Naive thymus-derived CD4-positive, alpha-beta T cell (primary cell): ENCODE data around the gene ARMC7. TPM values are rescaled to one million over a fixed set of nuclear protein-coding genes. Genes with fewer than 3 reads are reported as not detected.
"Not testable (repeated sequence)": the region's sequence is repeated elsewhere in the genome, so short reads cannot be mapped to it uniquely, and the experiment has no call there.

Experiments
- ATAC-seq: fragments of 150-1000 bp; cut with Tn5 transposase; 2 replicates; pipeline ENCODE4 v1.10.0; 2021; ENCODE audit warnings: mild to moderate bottlenecking, moderate library complexity
- CTCF ChIA-PET: fragments of 350-600 bp; sonication (Branson Sonifier 250); formaldehyde crosslinking; loops from one replicate; lab custom pipeline; 2021; ENCODE audit warnings: antibody characterized with exemption; lab: Charles Lee
- POLR2A ChIA-PET: fragments of 350-600 bp; sonication (Branson Sonifier 250); formaldehyde crosslinking; loops from one replicate; lab custom pipeline; 2021; ENCODE audit warnings: antibody characterized with exemption, inconsistent platforms; lab: Charles Lee
- DNase-seq, 9 donors: peaks; one replicate each; pipeline versions ENCODE4 v3.0.0 to v3.0.0-alpha.2; 2020 to 2022; ENCODE audit warnings: mixed read lengths in 1 of 9
- H3K27ac ChIP-seq: one replicate; pipeline ENCODE4 v1.7.0; 2013; ENCODE audit warnings: mild to moderate bottlenecking, low read depth, low read length, moderate library complexity
- H3K27me3 ChIP-seq, 2 donors: one replicate each; pipeline ENCODE4 v1.7.0; 2013; ENCODE audit warnings: low read length in 2 of 2, mild to moderate bottlenecking in 2 of 2, moderate library complexity in 2 of 2; ENCODE audit not compliant: control insufficient read depth in 2 of 2, insufficient read depth in 2 of 2
- H3K36me3 ChIP-seq, 3 experiments: 1 replicate in 2 of 3; 2 replicates in 1 of 3; pipeline ENCODE4 v1.7.0; 2013; ENCODE audit warnings: low read length in 3 of 3, mild to moderate bottlenecking in 3 of 3, moderate library complexity in 1 of 3; ENCODE audit not compliant: insufficient read depth in 3 of 3, control insufficient read depth in 2 of 3
- H3K4me1 ChIP-seq, 2 donors: one replicate each; pipeline ENCODE4 v1.7.0; 2013; ENCODE audit warnings: low read length in 2 of 2, mild to moderate bottlenecking in 2 of 2, moderate library complexity in 1 of 2; ENCODE audit not compliant: control insufficient read depth in 2 of 2, insufficient read depth in 2 of 2
- H3K4me3 ChIP-seq: 2 replicates; pipeline ENCODE4 v1.7.0; 2013; ENCODE audit warnings: mild to moderate bottlenecking, low read length
- H3K9me3 ChIP-seq, 3 experiments: 1 replicate in 2 of 3; 2 replicates in 1 of 3; pipeline ENCODE4 v1.7.0; 2013; ENCODE audit warnings: low read length in 3 of 3; ENCODE audit not compliant: control insufficient read depth in 2 of 3
- H3K27ac Mint-ChIP-seq, 9 donors: one replicate each; pipeline ENCODE4 v1.8.0; 2020 to 2022; ENCODE audit warnings: mixed read lengths in 9 of 9, mild to moderate bottlenecking in 8 of 9, moderate library complexity in 5 of 9, inconsistent platforms in 2 of 9
- H3K27me3 Mint-ChIP-seq, 5 donors: one replicate each; pipeline ENCODE4 v1.8.0; 2021 to 2022; ENCODE audit warnings: mixed read lengths in 5 of 5, mild to moderate bottlenecking in 1 of 5
- H3K36me3 Mint-ChIP-seq, 5 donors: one replicate each; pipeline ENCODE4 v1.8.0; 2020 to 2022; ENCODE audit warnings: mixed read lengths in 5 of 5, mild to moderate bottlenecking in 3 of 5, inconsistent platforms in 1 of 5
- H3K4me1 Mint-ChIP-seq, 7 donors: one replicate each; pipeline ENCODE4 v1.8.0; 2020 to 2022; ENCODE audit warnings: mixed read lengths in 7 of 7, mild to moderate bottlenecking in 3 of 7, inconsistent platforms in 1 of 7
- H3K4me3 Mint-ChIP-seq, 10 donors: one replicate each; pipeline ENCODE4 v1.8.0; 2020 to 2022; ENCODE audit warnings: mild to moderate bottlenecking in 10 of 10, mixed read lengths in 10 of 10, moderate library complexity in 6 of 10, inconsistent platforms in 2 of 10
- H3K9me3 Mint-ChIP-seq, 11 donors: one replicate each; pipeline ENCODE4 v1.8.0; 2020 to 2022; ENCODE audit warnings: mixed read lengths in 11 of 11, mild to moderate bottlenecking in 4 of 11, inconsistent platforms in 1 of 11, moderate library complexity in 1 of 11
- intact Hi-C, 2 donors: fragments of 100-400 bp; cut with micrococcal nuclease; formaldehyde crosslinking; loops; one replicate each; pipeline ENCODE4 v1.15.1; 2023
- polyA plus RNA-seq, 2 donors: library from polyadenylated mRNA; unstranded; fragments of 300-500 nt; fragmentation: Illumina TruSeq; gene quantifications; one replicate each; pipeline ENCODE4 v1.2.3, GENCODE V29; 2021
- total RNA-seq, 6 experiments: library from RNA in 5 of 6; stranded (reverse) in 5 of 6; gene quantifications; 1 replicate in 5 of 6; 2 replicates in 1 of 6; pipeline ENCODE4 v1.2.3 and lab custom pipeline; 2021 to 2026

Gene ARMC7
- total and polyA plus RNA-seq, 7 experiments from 2014 or later: 1.8 to 18.9 (median 10.5) TPM

DNA sequence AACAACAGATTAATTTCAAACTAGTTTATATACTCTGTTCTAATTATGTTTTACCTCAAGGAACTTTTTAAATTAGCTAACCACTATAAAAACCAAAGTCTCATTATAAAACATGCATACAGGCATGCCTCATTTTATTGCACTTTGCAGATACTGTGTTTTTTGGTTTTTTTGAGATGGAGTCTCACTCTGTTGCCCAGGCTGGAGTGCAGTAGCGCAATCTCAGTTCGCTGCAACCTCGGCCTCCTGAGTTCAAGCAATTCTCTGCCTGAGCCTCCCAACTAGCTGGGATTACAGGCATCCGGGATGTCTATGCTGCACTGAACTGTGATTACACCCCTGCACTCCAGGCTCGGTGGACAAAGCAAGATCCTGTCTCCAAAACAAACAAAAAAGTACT lies 53.3 kb downstream of the ARMC7 start:
- Histone ChIP-seq H3K27me3 (no peaks in the 10 kb centered on the region), H3K4me1 (no peaks in the 10 kb centered on the region), H3K4me3 (no peak overlapping the region), H3K9me3 (no peaks in the 10 kb centered on the region), H3K36me3 (peaks cover 0 to 21% (median 0%) of the 10 kb centered on the region in 3 experiments), H3K27ac (no peak overlapping the region)
- ATAC-seq (no peak), DNase-seq (no peak)
- Mint-ChIP-seq H3K36me3 (peaks cover 0 to 8% (median 0%) of the 10 kb centered on the region in 5 donors), H3K27me3 (no peaks in the 10 kb centered on the region), H3K4me3 (no peak overlapping the region), H3K27ac (no peak overlapping the region), H3K4me1 (no peaks in the 10 kb centered on the region), H3K9me3 (no peaks in the 10 kb centered on the region)
- ChIA-PET CTCF (interaction anchor here (0.6 to 1.1 kb wide), 4 partner anchors 31 to 92 kb away, joined by 3 read pairs; partner anchors contain the start of gene NT5C), POLR2A (interaction anchor here (0.7 to 1.4 kb wide), 2 partner anchors 8 to 9 kb away, joined by 5 to 6 read pairs; partner anchors contain the start of gene JPT1)
- intact Hi-C loops: no loop called here

DNA sequence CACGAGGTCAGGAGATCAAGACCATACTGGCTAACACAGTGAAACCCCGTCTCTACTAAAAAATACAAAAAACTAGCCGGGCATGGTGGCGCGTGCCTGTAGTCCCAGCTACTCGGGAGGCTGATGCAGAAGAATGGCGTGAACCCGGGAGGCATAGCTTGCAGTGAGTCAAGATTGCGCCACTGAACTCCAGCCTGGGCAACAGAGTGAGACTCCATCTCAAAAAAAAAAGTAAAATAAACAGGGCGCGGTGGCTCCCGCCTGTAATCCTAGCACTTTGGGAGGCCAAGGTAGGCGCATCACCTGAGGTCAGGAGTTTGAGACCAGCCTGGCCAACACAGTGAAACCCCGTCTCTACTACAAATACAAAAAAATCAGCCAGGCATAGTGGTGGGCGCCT lies 54.8 kb downstream of the ARMC7 start:
- H3K4me3 ChIP-seq, H3K27ac ChIP-seq, H3K9me3 ChIP-seq, H3K27me3 Mint-ChIP-seq, H3K4me1 Mint-ChIP-seq, H3K4me3 Mint-ChIP-seq, ATAC-seq, CTCF ChIA-PET, DNase-seq, H3K4me1 ChIP-seq, H3K27me3 ChIP-seq, H3K9me3 Mint-ChIP-seq: not testable (repeated sequence)
- peak overlapping the region in 3 of 9 donors; percentile 10 to 40 (median 25) for H3K27ac Mint-ChIP-seq
- intact Hi-C loops: loop anchor here in 1 of 2 donors (1.0 kb wide), 1 partner anchor 10 kb away; the partner anchor contains the start of gene JPT1
- peaks cover 0 to 29% (median 0%) of the 10 kb centered on the region in 3 experiments for H3K36me3 ChIP-seq
- POLR2A ChIA-PET: interaction anchor here (1.0 kb wide), 1 partner anchor 11 kb away, joined by 3 read pairs; no protein-coding TSS in a partner anchor
- H3K36me3 Mint-ChIP-seq: peaks cover 0 to 11% (median 0%) of the 10 kb centered on the region in 5 donors

DNA sequence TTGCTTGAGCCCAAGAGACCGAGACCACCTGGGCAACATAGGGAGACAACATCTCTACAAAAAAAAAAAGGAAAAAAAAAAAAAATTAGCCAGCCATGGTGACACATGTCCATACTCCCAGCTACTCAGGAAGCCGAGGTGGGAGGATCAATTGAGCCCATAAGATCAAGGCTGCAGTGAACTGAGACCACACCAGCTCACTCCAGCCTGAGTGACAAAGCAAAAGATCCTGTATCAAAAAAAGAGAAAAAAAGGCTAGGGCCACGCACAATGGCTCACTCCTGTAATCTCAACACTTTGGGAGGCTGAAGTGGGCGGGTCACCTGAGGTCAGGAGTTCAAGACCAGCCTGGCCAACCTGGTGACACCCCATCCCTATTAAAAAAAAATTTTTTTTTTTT lies 59.2 kb downstream of the ARMC7 start:
- intact Hi-C loops: no loop called here
- Mint-ChIP-seq H3K27me3 (no peaks in the 10 kb centered on the region), H3K27ac (peak overlapping the region in 1 of 9 donors; percentile 54), H3K9me3 (no peaks in the 10 kb centered on the region), H3K4me3 (no peak overlapping the region), H3K4me1 (peaks cover 0 to 18% (median 15%) of the 10 kb centered on the region in 7 donors), H3K36me3 (peaks cover 4 to 23% (median 11%) of the 10 kb centered on the region in 5 donors)
- Histone ChIP-seq H3K4me3 (no peak overlapping the region), H3K36me3 (peaks cover 0 to 42% (median 6%) of the 10 kb centered on the region in 3 experiments), H3K4me1 (peaks cover 0 to 3% of the 10 kb centered on the region in 2 donors), H3K27me3 (no peaks in the 10 kb centered on the region), H3K9me3 (no peaks in the 10 kb centered on the region), H3K27ac (no peak overlapping the region)
- DNase-seq (no peak), ATAC-seq (no peak)
- ChIA-PET POLR2A (interaction anchor here (0.6 to 2.1 kb wide), 9 partner anchors 8 to 119 kb away, joined by 3 to 9 read pairs (median 3); partner anchors contain the start of gene SUMO2), CTCF (interaction anchor here (0.6 to 10.3 kb wide), 4 partner anchors 31 to 573 kb away, joined by 3 to 102 read pairs (median 4); no protein-coding TSS in a partner anchor)

DNA sequence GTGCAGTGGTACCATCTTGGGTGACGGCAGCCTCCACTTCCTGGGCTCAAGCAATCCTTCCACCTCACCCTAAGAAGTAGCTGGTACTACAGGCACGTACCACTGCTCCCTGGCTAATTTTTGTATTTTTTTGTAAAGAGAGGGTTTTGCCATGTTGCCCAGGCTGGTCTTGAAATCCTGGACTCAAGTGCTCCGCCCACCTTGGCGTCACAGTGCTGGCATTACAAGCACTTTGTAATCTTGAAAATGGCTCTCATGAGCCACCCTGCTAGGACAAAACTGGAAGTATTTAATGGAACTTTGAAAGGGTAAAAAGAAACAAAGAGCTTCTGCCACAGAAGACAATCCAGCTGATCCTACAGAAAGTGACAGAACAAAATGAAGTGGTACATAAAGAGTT lies 63.8 kb downstream of the ARMC7 start:
- CTCF ChIA-PET: interaction anchor here (0.6 to 10.3 kb wide), 7 partner anchors 28 to 214 kb away, joined by 3 to 102 read pairs (median 3); no protein-coding TSS in a partner anchor
- H3K36me3 ChIP-seq: peaks cover 6 to 61% (median 7%) of the 10 kb centered on the region in 3 experiments
- H3K36me3 Mint-ChIP-seq: peaks cover 4 to 21% (median 16%) of the 10 kb centered on the region in 5 donors

DNA sequence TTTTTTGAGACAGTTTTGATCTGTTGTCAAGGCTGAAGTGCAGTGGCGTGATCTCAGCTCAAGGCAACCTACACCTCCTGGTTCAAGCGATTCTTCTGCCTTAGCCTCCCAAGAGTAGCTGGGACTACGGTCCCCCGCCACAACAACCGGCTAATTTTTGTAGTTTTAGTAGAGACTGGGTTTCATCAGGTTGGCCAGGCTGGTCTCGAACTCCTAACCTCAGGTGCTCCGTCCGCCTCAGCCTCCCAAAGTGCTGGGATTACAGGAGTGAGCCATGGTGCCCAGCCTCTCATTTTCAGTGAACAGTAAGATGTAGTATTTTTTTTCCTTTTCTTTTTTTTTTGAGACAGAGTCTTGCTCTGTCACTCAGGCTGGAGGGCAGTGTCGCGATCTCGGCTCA lies 65.2 kb downstream of the ARMC7 start:
- Mint-ChIP-seq H3K4me3 (no peak overlapping the region), H3K9me3 (no peaks in the 10 kb centered on the region), H3K27ac (peak overlapping the region in 1 of 9 donors; percentile 61), H3K36me3 (peaks cover 4 to 21% (median 18%) of the 10 kb centered on the region in 5 donors), H3K27me3 (no peaks in the 10 kb centered on the region), H3K4me1 (peaks cover 0 to 39% (median 32%) of the 10 kb centered on the region in 7 donors)
- Histone ChIP-seq H3K27ac (no peak overlapping the region), H3K4me3 (no peak overlapping the region), H3K9me3 (no peaks in the 10 kb centered on the region), H3K27me3 (no peaks in the 10 kb centered on the region), H3K36me3 (peaks cover 6 to 70% (median 7%) of the 10 kb centered on the region in 3 experiments), H3K4me1 (peaks cover 3 to 8% of the 10 kb centered on the region in 2 donors)
- POLR2A ChIA-PET: interaction anchor here (0.6 to 2.9 kb wide), 3 partner anchors 61 to 141 kb away, joined by 3 to 10 read pairs (median 3); no protein-coding TSS in a partner anchor
- ATAC-seq (no peak), DNase-seq (no peak)
- intact Hi-C loops: loop anchor here in 1 of 2 donors (5.0 kb wide), 1 partner anchor 43 kb away; the partner anchor contains the start of gene NT5C
- CTCF ChIA-PET: interaction anchor here (10.3 kb wide), 1 partner anchor 60 kb away, joined by 102 read pairs; no protein-coding TSS in a partner anchor

More for the DNA sequence above, 63.8 kb downstream of the ARMC7 start:
- peak overlapping the region in 3 of 9 donors; percentile 16 to 51 (median 31) for H3K27ac Mint-ChIP-seq
- no peak overlapping the region for H3K4me3 Mint-ChIP-seq
- no peaks in the 10 kb centered on the region for H3K9me3 Mint-ChIP-seq
- H3K27ac ChIP-seq: no peak overlapping the region
- no peaks in the 10 kb centered on the region for H3K9me3 ChIP-seq
- intact Hi-C loops: loop anchor here in 1 of 2 donors (5.0 kb wide), 1 partner anchor 41 kb away; the partner anchor contains the start of gene NT5C
- DNase-seq: no peak
- H3K27me3 ChIP-seq: no peaks in the 10 kb centered on the region
- H3K4me1 ChIP-seq: peaks cover 0 to 3% of the 10 kb centered on the region in 2 donors
- H3K27me3 Mint-ChIP-seq: no peaks in the 10 kb centered on the region
- no peak overlapping the region for H3K4me3 ChIP-seq
- no peak for ATAC-seq
- peaks cover 0 to 24% (median 23%) of the 10 kb centered on the region in 7 donors for H3K4me1 Mint-ChIP-seq
- POLR2A ChIA-PET: interaction anchor here (0.6 to 1.3 kb wide), 7 partner anchors 9 to 113 kb away, joined by 3 to 5 read pairs (median 3); partner anchors contain the start of genes JPT1, NT5C and SUMO2

DNA sequence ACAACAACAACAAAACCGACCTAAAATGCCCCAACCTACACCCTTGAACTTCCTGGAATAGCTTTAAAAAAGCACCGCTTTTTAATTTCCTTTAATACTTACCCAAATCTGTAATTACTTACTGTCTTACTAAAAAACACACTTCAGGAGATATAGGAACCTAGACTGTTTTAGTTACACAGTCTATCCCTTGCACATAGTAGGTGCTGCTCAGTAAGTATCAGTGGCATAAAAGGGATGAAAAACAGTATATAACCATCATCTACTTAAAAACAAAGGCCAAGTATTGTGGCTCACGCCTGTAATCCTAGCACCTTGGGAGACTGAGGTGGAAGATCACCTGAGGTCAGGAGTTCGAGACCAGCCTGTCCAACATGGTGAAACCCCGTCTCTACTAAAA lies 66.9 kb downstream of the ARMC7 start:
- Histone ChIP-seq H3K9me3 (no peaks in the 10 kb centered on the region), H3K4me1 (peaks cover 13 to 17% of the 10 kb centered on the region in 2 donors), H3K4me3 (no peak overlapping the region), H3K27me3 (no peaks in the 10 kb centered on the region), H3K36me3 (peaks cover 6 to 71% (median 7%) of the 10 kb centered on the region in 3 experiments), H3K27ac (no peak overlapping the region)
- no peaks in the 10 kb centered on the region for H3K9me3 Mint-ChIP-seq
- POLR2A ChIA-PET: interaction anchor here (0.9 to 2.9 kb wide), 6 partner anchors 12 to 109 kb away, joined by 3 to 10 read pairs (median 3); partner anchors contain the start of genes ARMC7 and MIF4GD
- CTCF ChIA-PET: interaction anchor here (0.9 to 1.1 kb wide), 2 partner anchors 62 to 66 kb away, joined by 3 read pairs; no protein-coding TSS in a partner anchor
- no peak for DNase-seq
- peaks cover 4 to 26% (median 20%) of the 10 kb centered on the region in 5 donors for H3K36me3 Mint-ChIP-seq
- intact Hi-C loops: no loop called here
- no peak for ATAC-seq
- no peak overlapping the region for H3K4me3 Mint-ChIP-seq
- peak overlapping the region in 2 of 9 donors; percentile 12 to 76 for H3K27ac Mint-ChIP-seq
- peaks cover 8 to 51% (median 42%) of the 10 kb centered on the region in 7 donors for H3K4me1 Mint-ChIP-seq
- H3K27me3 Mint-ChIP-seq: no peaks in the 10 kb centered on the region
